Body of pancreas (tissue), 4 donors: Measurements from ENCODE around the gene HAND1.

Experiments used
- CTCF ChIP-seq, 7 experiments: fragments of 450-650 bp in 4 of 7; fragments of 200-600 bp in 3 of 7; sonication (generic) in 3 of 7; IDR thresholded peaks; one replicate each; pipeline ENCODE4 v1.5.1; 2016 to 2019; ENCODE audit warnings: antibody characterized with exemption in 7 of 7
- POLR2A ChIP-seq, 3 donors: fragments of 450-650 bp; IDR thresholded peaks; one replicate each; pipeline ENCODE4 v1.6.1; 2016; ENCODE audit warnings: antibody characterized with exemption in 3 of 3, mild to moderate bottlenecking in 2 of 3

GRCh38 chr5:154456540-154456939 is 21.5 kb downstream of the HAND1 start:
- TF ChIP-seq CTCF (IDR thresholded peaks at IDR 0.05) (no peak), POLR2A (IDR thresholded peaks at IDR 0.05) (no peak)
